Endothelial cell of umbilical vein (primary cell): ENCODE data around the gene GRIK1. TPM values are rescaled to one million over a fixed set of nuclear protein-coding genes. Genes with fewer than 3 reads are reported as not detected.

ENCODE experiments used
- BruUV-seq: library from RNA; stranded (reverse); fragments of 400-500 nt; replicated peaks from 2 replicates; lab custom pipeline; 2021; lab: Mats Ljungman, UMichigan
- CTCF ChIA-PET: fragments of 300-600, 350-600 bp; sonication (Branson Sonifier 250); formaldehyde crosslinking; loops from one replicate; lab custom pipeline; 2021; ENCODE audit warnings: antibody characterized with exemption, inconsistent platforms; lab: Charles Lee
- POLR2A ChIA-PET: fragments of 300-600, 350-600 bp; sonication (Branson Sonifier 250); formaldehyde crosslinking; loops from one replicate; lab custom pipeline; 2021; ENCODE audit warnings: antibody characterized with exemption, inconsistent platforms; lab: Charles Lee
- DNase-seq: peaks from one replicate; pipeline ENCODE4 v3.0.0-alpha.2; 2011; ENCODE audit warnings: low read depth, low spot score
- FAIRE-seq: peaks from 2 replicates; lab custom pipeline; 2011; peaks lifted over from hg19 to GRCh38; lab: Jason Lieb, UNC
- H2AFZ ChIP-seq: 2 replicates; pipeline ENCODE4 v1.6.0; 2012; ENCODE audit warnings: low read depth, low read length, control low read depth, inconsistent platforms
- H3K27ac ChIP-seq: 2 replicates; pipeline ENCODE4 v1.5.1; 2011; ENCODE audit warnings: low read depth, mild to moderate bottlenecking, control low read depth, low read length, moderate library complexity; ENCODE audit not compliant: insufficient read depth
- H3K27me3 ChIP-seq, 2 experiments: 2 replicates each; pipeline versions ENCODE4 v1.6.0 to v1.6.1; 2011; ENCODE audit warnings: low read length in 2 of 2, mixed read lengths in 1 of 2; ENCODE audit not compliant: control insufficient read depth in 2 of 2, insufficient read depth in 2 of 2
- H3K36me3 ChIP-seq, 2 experiments: 2 replicates in 1 of 2; 3 replicates in 1 of 2; pipeline ENCODE4 v1.5.1; 2011; ENCODE audit warnings: low read length in 2 of 2, mild to moderate bottlenecking in 1 of 2, moderate library complexity in 1 of 2; ENCODE audit not compliant: control insufficient read depth in 2 of 2, insufficient read depth in 2 of 2; ENCODE audit errors: extremely low read depth in 1 of 2
- H3K4me1 ChIP-seq: 3 replicates; pipeline ENCODE4 v1.5.1; 2011; ENCODE audit warnings: mild to moderate bottlenecking, low read length; ENCODE audit not compliant: control insufficient read depth, insufficient read depth; ENCODE audit errors: extremely low read depth
- H3K4me2 ChIP-seq: 2 replicates; pipeline ENCODE4 v1.6.1; 2011; ENCODE audit warnings: low read length, control low read depth, mixed read lengths; ENCODE audit not compliant: insufficient read depth
- H3K4me3 ChIP-seq, 3 experiments: fragments of 200-600 bp in 1 of 3; sonication (generic), shearing (Covaris generic) in 1 of 3; replicated peaks in 1 of 3; 2 replicates each; pipeline ENCODE4 v1.5.1; 2011 to 2016; ENCODE audit warnings: control low read depth in 3 of 3, low read length in 3 of 3, mild to moderate bottlenecking in 2 of 3, inconsistent platforms in 1 of 3, low read depth in 1 of 3, moderate library complexity in 1 of 3; ENCODE audit not compliant: insufficient read depth in 1 of 3
- H3K79me2 ChIP-seq: 2 replicates; pipeline ENCODE4 v1.6.0; 2012; ENCODE audit warnings: low read length, inconsistent platforms; ENCODE audit not compliant: control insufficient read depth, insufficient read depth
- H3K9ac ChIP-seq: replicated peaks from 2 replicates; pipeline ENCODE3; 2011; ENCODE audit warnings: low read length, control low read depth; ENCODE audit not compliant: insufficient read depth; ENCODE audit errors: extremely low read depth
- H3K9me1 ChIP-seq: replicated peaks from 3 replicates; pipeline ENCODE4 v1.6.0; 2011; ENCODE audit warnings: mild to moderate bottlenecking, low read length; ENCODE audit not compliant: control insufficient read depth, insufficient read depth; ENCODE audit errors: extremely low read depth
- H3K9me3 ChIP-seq: replicated peaks from 2 replicates; pipeline ENCODE4 v1.5.1; 2012; ENCODE audit warnings: low read length, inconsistent platforms; ENCODE audit not compliant: control insufficient read depth, insufficient read depth
- H4K20me1 ChIP-seq: replicated peaks from 2 replicates; pipeline ENCODE3; 2011; ENCODE audit warnings: mild to moderate bottlenecking, low read length; ENCODE audit not compliant: control insufficient read depth, insufficient read depth; ENCODE audit errors: extremely low read depth
- EZH2 ChIP-seq: IDR thresholded peaks from 2 replicates; pipeline ENCODE4 v1.6.1; 2012; ENCODE audit warnings: borderline replicate concordance, low read depth, mild to moderate bottlenecking, moderate library complexity, low read length, inconsistent platforms; ENCODE audit not compliant: severe bottlenecking
- FOS ChIP-seq: IDR thresholded peaks from 2 replicates; pipeline ENCODE4 v1.6.1; 2011; ENCODE audit warnings: mild to moderate bottlenecking, low read length, moderate library complexity, borderline replicate concordance; ENCODE audit not compliant: insufficient read depth
- GATA2 ChIP-seq: IDR thresholded peaks from 2 replicates; pipeline ENCODE4 v1.7.0; 2011; ENCODE audit warnings: low read depth, mild to moderate bottlenecking, moderate library complexity, mixed read lengths, low read length; ENCODE audit not compliant: insufficient read length, insufficient read depth
- JUN ChIP-seq: IDR thresholded peaks from 2 replicates; pipeline ENCODE4 v1.6.1; 2011; ENCODE audit warnings: borderline replicate concordance, low read depth; ENCODE audit not compliant: insufficient read length, insufficient read depth
- dilution Hi-C: fragments of 300-500 bp; cut with MboI; formaldehyde crosslinking; loops from one replicate; pipeline ENCODE4 v1.15.0; 2019; ENCODE audit warnings: low sequenced_read_pairs; ENCODE audit not compliant: extremely low pct_ligation_motif_present
- intact Hi-C: fragments of 100-400 bp; cut with micrococcal nuclease; formaldehyde crosslinking; loops from one replicate; pipeline ENCODE4 v1.10.0; 2022
- polyA plus RNA-seq, 4 experiments: library from polyadenylated mRNA; depleted of rRNA in 3 of 4; stranded (reverse) in 3 of 4; unstranded in 1 of 4; fragments of >200 nt; gene quantifications; 2 replicates each; pipeline versions ENCODE4 v1.2.1 to v1.2.3, GENCODE V29; 2011 to 2012; ENCODE audit warnings: missing spikeins in 1 of 4
- total RNA-seq: library from RNA; stranded (reverse); gene quantifications from 2 replicates; pipeline ENCODE4 v1.2.3, GENCODE V29; 2021
- TF ChIP-seq, protein P1 (sequence below): IDR thresholded peaks from 2 replicates; pipeline ENCODE4 v1.6.1; 2011; ENCODE audit not compliant: insufficient read depth, insufficient read length
- TF ChIP-seq, protein P2 (sequence below), 2 donors: IDR thresholded peaks; 1 replicate in 1 of 2; 2 replicates in 1 of 2; pipeline ENCODE4 v1.5.1; 2011; ENCODE audit warnings: low read length in 2 of 2, mild to moderate bottlenecking in 2 of 2, moderate library complexity in 2 of 2, control low read depth in 1 of 2, inconsistent platforms in 1 of 2, low read depth in 1 of 2; ENCODE audit not compliant: insufficient read depth in 1 of 2; ENCODE audit errors: extremely low read depth in 1 of 2

The GRIK1 gene
- total and polyA plus RNA-seq, 2 donors (not counting 3 experiments of a cell fraction or from before 2014, with no cell fraction given) = not detected

DNA sequence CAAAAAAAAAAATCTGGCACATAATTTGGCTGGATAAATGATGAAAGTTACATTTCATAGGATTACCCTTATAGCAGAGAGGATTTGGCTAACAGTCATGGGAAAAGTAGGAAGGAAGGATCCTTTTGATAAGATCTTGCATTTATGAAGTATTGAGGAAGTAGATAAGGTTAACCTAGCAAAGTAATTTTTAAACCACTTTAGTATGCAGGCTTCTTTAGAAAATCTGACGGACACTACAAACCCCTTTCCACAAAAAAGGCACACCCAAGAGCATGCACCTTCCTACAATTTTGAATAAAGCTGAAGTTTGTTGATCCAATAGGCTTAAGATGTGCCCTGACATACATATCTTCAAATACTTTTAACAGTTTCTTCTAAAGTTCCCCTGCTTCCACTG, 275.2 kb downstream of the GRIK1 start:
- Histone ChIP-seq H2AFZ (peak overlapping the region; percentile 12), H3K4me1 (peaks cover 12% of the 10 kb centered on the region), H3K4me2 (peak overlapping the region; percentile 53), H3K79me2 (no peaks in the 10 kb centered on the region), H3K27me3 (peaks cover 0 to 2% of the 10 kb centered on the region in 2 experiments), H3K9ac (no peak overlapping the region), H3K9me1 (no peaks in the 10 kb centered on the region), H4K20me1 (no peaks in the 10 kb centered on the region), H3K27ac (no peak overlapping the region), H3K9me3 (no peaks in the 10 kb centered on the region), H3K4me3 (no peak overlapping the region), H3K36me3 (no peaks in the 10 kb centered on the region)
- TF ChIP-seq, protein P1, sequence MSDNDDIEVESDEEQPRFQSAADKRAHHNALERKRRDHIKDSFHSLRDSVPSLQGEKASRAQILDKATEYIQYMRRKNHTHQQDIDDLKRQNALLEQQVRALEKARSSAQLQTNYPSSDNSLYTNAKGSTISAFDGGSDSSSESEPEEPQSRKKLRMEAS = no peak
- peak; percentile 62 for TF ChIP-seq GATA2
- no peak for TF ChIP-seq FOS
- TF ChIP-seq, protein P2, sequence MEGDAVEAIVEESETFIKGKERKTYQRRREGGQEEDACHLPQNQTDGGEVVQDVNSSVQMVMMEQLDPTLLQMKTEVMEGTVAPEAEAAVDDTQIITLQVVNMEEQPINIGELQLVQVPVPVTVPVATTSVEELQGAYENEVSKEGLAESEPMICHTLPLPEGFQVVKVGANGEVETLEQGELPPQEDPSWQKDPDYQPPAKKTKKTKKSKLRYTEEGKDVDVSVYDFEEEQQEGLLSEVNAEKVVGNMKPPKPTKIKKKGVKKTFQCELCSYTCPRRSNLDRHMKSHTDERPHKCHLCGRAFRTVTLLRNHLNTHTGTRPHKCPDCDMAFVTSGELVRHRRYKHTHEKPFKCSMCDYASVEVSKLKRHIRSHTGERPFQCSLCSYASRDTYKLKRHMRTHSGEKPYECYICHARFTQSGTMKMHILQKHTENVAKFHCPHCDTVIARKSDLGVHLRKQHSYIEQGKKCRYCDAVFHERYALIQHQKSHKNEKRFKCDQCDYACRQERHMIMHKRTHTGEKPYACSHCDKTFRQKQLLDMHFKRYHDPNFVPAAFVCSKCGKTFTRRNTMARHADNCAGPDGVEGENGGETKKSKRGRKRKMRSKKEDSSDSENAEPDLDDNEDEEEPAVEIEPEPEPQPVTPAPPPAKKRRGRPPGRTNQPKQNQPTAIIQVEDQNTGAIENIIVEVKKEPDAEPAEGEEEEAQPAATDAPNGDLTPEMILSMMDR (IDR thresholded peaks at IDR 0.05; ENCODE audit: extremely low read depth in 1 of 2, insufficient read depth in 1 of 2, low read depth in 1 of 2, low read length in 2 of 2) = no peak
- no peak for TF ChIP-seq JUN
- no peak for TF ChIP-seq EZH2
- dilution Hi-C loops (no loop called here), intact Hi-C loops (no loop called here)
- no TSS peak for BruUV-seq
- DNase-seq (peak; percentile 49), FAIRE-seq (no peak)
- CTCF ChIA-PET = no interaction called here
- POLR2A ChIA-PET = no interaction called here
